HG02759 (cell line): ENCODE measurements around the gene STX7.

Experiments
- ATAC-seq: cut with Tn5 transposase; IDR thresholded peaks from one replicate; pipeline ENCODE4 v1.9.1; 2021; ENCODE audit warnings: mild to moderate bottlenecking, moderate library complexity; ENCODE audit not compliant: unreplicated experiment

STX7 gene

GRCh38 chr6:132418235-132418965 is 94.5 kb downstream of the STX7 start:
- no peak for ATAC-seq

GRCh38 chr6:132414761-132415160 is 98.2 kb downstream of the STX7 start:
- ATAC-seq: no peak

- no peak for ATAC-seq
These were observed 98.6 kb downstream of the STX7 start for GRCh38 chr6:132414322-132414721.

- no peak for ATAC-seq
These were observed 99.5 kb downstream of the STX7 start for GRCh38 chr6:132413499-132413802.

GRCh38 chr6:132412656-132413498 is 100.0 kb downstream of the STX7 start:
- no peak for ATAC-seq

GRCh38 chr6:132411296-132411695 is 101.6 kb downstream of the STX7 start:
- no peak for ATAC-seq

- ATAC-seq: no peak
These were observed 102.1 kb downstream of the STX7 start for GRCh38 chr6:132410830-132411229.

- ATAC-seq: peak; percentile 55
These were observed 107.6 kb downstream of the STX7 start for GRCh38 chr6:132405143-132405915.

GRCh38 chr6:132404736-132405135 is 108.2 kb downstream of the STX7 start:
- no peak for ATAC-seq

- no peak for ATAC-seq
These were observed 108.6 kb downstream of the STX7 start for GRCh38 chr6:132404330-132404729.

GRCh38 chr6:132401618-132402285 is 111.2 kb downstream of the STX7 start:
- no peak for ATAC-seq

GRCh38 chr6:132400883-132401617 is 111.9 kb downstream of the STX7 start, which contains the start of gene MOXD1:
TSS of gene MOXD1 (minus strand) at chr6:132401475. CDS start at chr6:132401426, 49 bp downstream.
- ATAC-seq: peak; percentile 69

GRCh38 chr6:132400555-132400882 is 112.4 kb downstream of the STX7 start:
- no peak for ATAC-seq

- no peak for ATAC-seq
These were observed 113.4 kb downstream of the STX7 start for GRCh38 chr6:132399376-132400074.
